Measurements from ENCODE around the gene PANX1. TPM values are rescaled to one million over a fixed set of nuclear protein-coding genes. Genes with fewer than 3 reads are reported as not detected.

Gene PANX1
- total and polyA plus RNA-seq, 8 donors: 2.2 to 10.4 (median 5.1) TPM

- TF ChIP-seq CTCF (IDR thresholded peaks at IDR 0.05): no peak
- intact Hi-C loops (cut with DNase I): no loop called here
- Histone ChIP-seq H3K36me3 (no peaks in the 10 kb centered on the region), H3K4me1 (no peaks in the 10 kb centered on the region), H3K27ac (no peak overlapping the region), H3K9me3 (no peaks in the 10 kb centered on the region), H3K4me3 (no peak overlapping the region), H3K27me3 (no peaks in the 10 kb centered on the region)
- WGBS, 2 donors: 92% methylated on average over 11 of the region's 11 CpGs
- ATAC-seq: no peak
- FAIRE-seq: no peak
- DNase-seq: no peak
Observed at GRCh38 chr11:94194712-94195111, 66.1 kb downstream of the PANX1 start.

GRCh38 chr11:94196363-94196762, 67.7 kb downstream of the PANX1 start:
- DNase-seq (peak in 1 of 6 donors; percentile 7), ATAC-seq (peak in 3 of 4 donors; percentile 53 to 63 (median 61)), FAIRE-seq (no peak)
- no peaks in the 10 kb centered on the region for H3K36me3 ChIP-seq
- TF ChIP-seq CTCF (IDR thresholded peaks at IDR 0.05): no peak
- no peak overlapping the region for H3K27ac ChIP-seq
- intact Hi-C loops (cut with DNase I): no loop called here
- H3K9me3 ChIP-seq: no peaks in the 10 kb centered on the region
- H3K4me3 ChIP-seq: no peak overlapping the region
- no peaks in the 10 kb centered on the region for H3K27me3 ChIP-seq
- no peaks in the 10 kb centered on the region for H3K4me1 ChIP-seq
- WGBS, 2 donors: 32 to 46% methylated on average over 4 of the region's 4 CpGs

- no peak overlapping the region for H3K4me3 ChIP-seq
- DNase-seq: no peak
- TF ChIP-seq CTCF (IDR thresholded peaks at IDR 0.05): no peak
- FAIRE-seq: no peak
- H3K36me3 ChIP-seq: no peaks in the 10 kb centered on the region
- intact Hi-C loops (cut with DNase I): no loop called here
- no peaks in the 10 kb centered on the region for H3K4me1 ChIP-seq
- H3K27me3 ChIP-seq: no peaks in the 10 kb centered on the region
- H3K27ac ChIP-seq: no peak overlapping the region
- no peak for ATAC-seq
- no peaks in the 10 kb centered on the region for H3K9me3 ChIP-seq
- 95 to 96% methylated on average over 3 of the region's 3 CpGs for WGBS, 2 donors
Observed at GRCh38 chr11:94198718-94199117, 70.1 kb downstream of the PANX1 start.

GRCh38 chr11:94199136-94200130, 70.8 kb downstream of the PANX1 start:
- WGBS, 2 donors: 83% methylated on average over 5 of the region's 5 CpGs
- Histone ChIP-seq H3K4me1 (no peaks in the 10 kb centered on the region), H3K4me3 (no peak overlapping the region), H3K27ac (no peak overlapping the region), H3K36me3 (no peaks in the 10 kb centered on the region), H3K27me3 (no peaks in the 10 kb centered on the region), H3K9me3 (no peaks in the 10 kb centered on the region)
- no peak for ATAC-seq
- DNase-seq: no peak
- intact Hi-C loops (cut with DNase I): no loop called here
- no peak for FAIRE-seq
- no peak for TF ChIP-seq CTCF (IDR thresholded peaks at IDR 0.05)

- Histone ChIP-seq H3K27me3 (no peaks in the 10 kb centered on the region), H3K9me3 (no peaks in the 10 kb centered on the region), H3K27ac (no peak overlapping the region), H3K4me1 (no peaks in the 10 kb centered on the region), H3K36me3 (no peaks in the 10 kb centered on the region), H3K4me3 (no peak overlapping the region)
- no peak for DNase-seq
- TF ChIP-seq CTCF (IDR thresholded peaks at IDR 0.05): no peak
- intact Hi-C loops (cut with DNase I): no loop called here
- 23 to 27% methylated on average over 3 of the region's 3 CpGs for WGBS, 2 donors
- no peak for FAIRE-seq
- no peak for ATAC-seq
Observed at GRCh38 chr11:94201004-94201465, 72.4 kb downstream of the PANX1 start.
